ENCODE measurements around the gene HOATZ. TPM values are rescaled to one million over a fixed set of nuclear protein-coding genes. Genes with fewer than 3 reads are reported as not detected.
A peak's percentile ranks its signal among the peaks of the same experiment; 100 is the strongest.

HOATZ gene
- total and polyA plus RNA-seq, 7 donors = not detected

GRCh38 chr11:111572581-111572980 is 58.0 kb downstream of the HOATZ start:
- DNase-seq = no peak
- Histone ChIP-seq H3K4me1 (peaks cover 0 to 12% (median 5%) of the 10 kb centered on the region in 4 donors), H3K36me3 (no peaks in the 10 kb centered on the region), H3K27ac (no peak overlapping the region), H3K27me3 (no peaks in the 10 kb centered on the region), H3K9me3 (no peaks in the 10 kb centered on the region), H3K4me3 (no peak overlapping the region)
- 95 to 98% methylated on average over 3 of the region's 3 CpGs for WGBS, 2 donors
- no peak for TF ChIP-seq EP300 (IDR thresholded peaks at IDR 0.05)
- intact Hi-C loops (cut with DNase I) = no loop called here

GRCh38 chr11:111573821-111574249 is 59.3 kb downstream of the HOATZ start:
- WGBS, 2 donors = 64 to 69% methylated on average over 4 of the region's 4 CpGs
- no peak for DNase-seq
- H3K4me3 ChIP-seq = peak overlapping the region in 2 of 4 donors; percentile 9 to 15
- no peaks in the 10 kb centered on the region for H3K27me3 ChIP-seq
- intact Hi-C loops (cut with DNase I) = no loop called here
- H3K9me3 ChIP-seq = no peaks in the 10 kb centered on the region
- H3K36me3 ChIP-seq = no peaks in the 10 kb centered on the region
- TF ChIP-seq EP300 (IDR thresholded peaks at IDR 0.05) = no peak
- no peak for TF ChIP-seq POLR2A (IDR thresholded peaks at IDR 0.05)
- no peak for TF ChIP-seq POLR2AphosphoS5 (IDR thresholded peaks at IDR 0.05)
- no peak for TF ChIP-seq CTCF (IDR thresholded peaks at IDR 0.05)
- peaks cover 0 to 12% (median 5%) of the 10 kb centered on the region in 4 donors for H3K4me1 ChIP-seq
- peak overlapping the region in 3 of 4 donors; percentile 33 to 38 (median 38) for H3K27ac ChIP-seq

- Histone ChIP-seq H3K9me3 (no peaks in the 10 kb centered on the region), H3K4me1 (peaks cover 0 to 12% (median 5%) of the 10 kb centered on the region in 4 donors), H3K4me3 (peak overlapping the region in 3 of 4 donors; percentile 1 to 15 (median 9)), H3K27ac (peak overlapping the region in 3 of 4 donors; percentile 33 to 38 (median 38)), H3K27me3 (no peaks in the 10 kb centered on the region), H3K36me3 (no peaks in the 10 kb centered on the region)
- DNase-seq = no peak
- 65 to 70% methylated on average over 7 of the region's 7 CpGs for WGBS, 2 donors
- intact Hi-C loops (cut with DNase I) = no loop called here
- no peak for TF ChIP-seq POLR2AphosphoS5 (IDR thresholded peaks at IDR 0.05)
- no peak for TF ChIP-seq POLR2A (IDR thresholded peaks at IDR 0.05)
Measured at GRCh38 chr11:111574373-111575225, 60.0 kb downstream of the HOATZ start.

GRCh38 chr11:111575740-111576139 is 61.2 kb downstream of the HOATZ start:
- Histone ChIP-seq H3K27ac (no peak overlapping the region), H3K4me1 (peaks cover 0 to 12% (median 5%) of the 10 kb centered on the region in 4 donors), H3K36me3 (no peaks in the 10 kb centered on the region), H3K9me3 (no peaks in the 10 kb centered on the region), H3K4me3 (no peak overlapping the region), H3K27me3 (no peaks in the 10 kb centered on the region)
- WGBS, 2 donors = 79 to 92% methylated on average over 6 of the region's 6 CpGs
- TF ChIP-seq POLR2A (IDR thresholded peaks at IDR 0.05) (no peak), EP300 (IDR thresholded peaks at IDR 0.05) (no peak), POLR2AphosphoS5 (IDR thresholded peaks at IDR 0.05) (no peak), CTCF (IDR thresholded peaks at IDR 0.05) (no peak)
- intact Hi-C loops (cut with DNase I) = no loop called here
- DNase-seq = no peak

GRCh38 chr11:111577821-111578220 is 63.2 kb downstream of the HOATZ start:
- no peaks in the 10 kb centered on the region for H3K27me3 ChIP-seq
- 71 to 79% methylated on average over 4 of the region's 4 CpGs for WGBS, 2 donors
- no peak overlapping the region for H3K27ac ChIP-seq
- H3K4me3 ChIP-seq = no peak overlapping the region
- intact Hi-C loops (cut with DNase I) = no loop called here
- peaks cover 0 to 15% (median 6%) of the 10 kb centered on the region in 4 donors for H3K4me1 ChIP-seq
- TF ChIP-seq CTCF (IDR thresholded peaks at IDR 0.05) = no peak
- no peak for TF ChIP-seq POLR2AphosphoS5 (IDR thresholded peaks at IDR 0.05)
- no peak for TF ChIP-seq POLR2A (IDR thresholded peaks at IDR 0.05)
- TF ChIP-seq EP300 (IDR thresholded peaks at IDR 0.05) = no peak
- DNase-seq = no peak
- H3K36me3 ChIP-seq = no peaks in the 10 kb centered on the region
- H3K9me3 ChIP-seq = no peaks in the 10 kb centered on the region
